ENCODE measurements around the gene OR52E6. TPM values are rescaled to one million over a fixed set of nuclear protein-coding genes. Genes with fewer than 3 reads are reported as not detected.

Gene OR52E6
- not detected in 5 replicates for total RNA-seq (2022; extraction: Qiagen RNA extraction; ENCODE audit: low read depth)

DNA sequence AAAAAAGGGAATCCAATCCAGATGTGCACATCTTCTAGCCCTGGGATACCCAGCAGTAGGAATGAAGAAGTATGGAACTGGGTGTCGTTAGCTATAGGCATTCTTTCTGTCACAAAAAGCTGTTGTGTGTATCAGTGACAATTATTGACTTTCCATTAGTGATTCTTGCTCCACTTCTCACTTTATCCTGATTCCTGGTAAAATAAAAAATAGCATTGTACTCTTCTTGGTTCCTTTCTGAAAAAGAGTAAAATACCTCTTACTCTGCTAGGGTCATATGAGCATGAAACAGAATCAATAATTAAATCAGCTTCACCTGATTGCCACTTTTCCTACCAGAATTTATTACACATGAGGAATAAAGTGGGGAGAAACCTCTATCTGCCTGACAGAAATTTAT lies at the start of gene OR52E6:
OR52E6 (minus strand) TSS at position 101 of the 400 bp plus-strand sequence; CDS start at position 101, 0 bp downstream.

GRCh38 chr11:5880329-5880728 lies 38.6 kb upstream of the OR52E6 start, which contains the start of gene OR52E4:
OR52E4 (plus strand) TSS chr11:5880629; CDS start chr11:5884293, 3,664 bp downstream.

GRCh38 chr11:5857590-5857989 lies 15.9 kb upstream of the OR52E6 start, which contains the start of gene OR52E8:
OR52E8 (minus strand) TSS chr11:5857690; CDS start chr11:5857690, 0 bp downstream.

DNA sequence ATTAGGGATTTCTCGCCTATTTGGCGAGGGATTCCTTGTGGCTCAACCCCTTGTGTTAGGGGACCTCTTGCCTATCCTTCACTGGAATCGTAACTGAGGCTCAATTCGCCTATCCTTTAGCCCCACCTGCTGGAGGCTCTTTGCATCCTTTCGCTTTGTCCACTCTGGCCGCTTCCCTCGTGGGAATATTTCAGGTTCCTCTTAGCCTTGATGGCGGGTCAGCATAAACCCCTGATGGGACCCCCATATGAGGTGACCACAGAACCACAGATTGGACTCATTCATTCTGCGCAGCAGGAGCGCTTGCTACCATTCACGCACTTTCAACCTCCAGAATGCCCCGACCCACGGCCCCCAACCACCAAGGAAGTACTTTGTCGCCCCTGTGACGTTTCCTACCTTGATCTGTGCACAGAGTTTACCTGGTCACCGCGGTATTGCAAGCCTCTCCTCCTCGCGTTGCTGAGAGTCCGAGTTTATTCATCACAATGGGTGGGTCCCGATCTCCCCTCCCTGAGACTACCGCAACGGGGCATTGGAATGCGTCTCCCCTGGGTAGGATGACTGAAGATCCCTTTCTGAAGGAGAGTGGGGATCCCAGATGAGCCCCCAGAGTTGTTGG lies 33.1 kb downstream of the OR52E6 start, which contains the start of gene OR52N2:
OR52N2 (plus strand) TSS at position 425 of the 622 bp plus-strand sequence. CDS start 11,412 bp downstream, outside the sequence.

DNA sequence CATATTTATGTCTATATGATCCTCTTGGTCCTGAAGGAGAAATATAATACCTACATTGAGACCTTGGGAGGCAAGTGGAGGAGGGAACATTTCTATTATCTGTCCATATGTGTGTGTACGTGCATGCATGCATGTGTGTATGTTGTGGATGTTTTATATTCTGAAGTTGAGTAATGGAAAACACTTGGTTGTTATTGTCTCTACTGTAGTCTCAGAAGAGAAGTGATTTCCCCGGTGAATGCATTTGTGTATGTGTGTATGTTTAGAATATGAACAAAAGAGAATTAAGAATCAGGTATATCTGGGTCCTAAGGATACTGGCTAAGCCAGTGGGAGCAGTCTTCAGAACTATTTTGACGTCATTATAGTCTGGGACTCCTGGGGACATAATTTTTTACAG lies 50.5 kb downstream of the OR52E6 start, which contains the start of gene OR52N1:
OR52N1 (minus strand) TSS at position 101 of the 400 bp plus-strand sequence. CDS start 2,449 bp downstream, outside the sequence.

Other genes with a start within 250 kb of the OR52E6 start
- gene TRIM6, start 245.3 kb downstream of the OR52E6 start, total RNA-seq (2022; extraction: Qiagen RNA extraction; ENCODE audit: low read depth) = 9.6 to 15.3 TPM (median 10.6 TPM) in 5 replicates
- gene TRIM34, start 216.9 kb downstream of the OR52E6 start, total RNA-seq (2022; extraction: Qiagen RNA extraction; ENCODE audit: low read depth) = 2.6 to 4.3 TPM (median 3.5 TPM) in 5 replicates
- 9.9 to 13.5 TPM (median 10.7 TPM) in 5 replicates for gene TRIM5, start 156.8 kb downstream of the OR52E6 start, total RNA-seq (2022; extraction: Qiagen RNA extraction; ENCODE audit: low read depth)
- gene TRIM22, start 152.1 kb downstream of the OR52E6 start, total RNA-seq (2022; extraction: Qiagen RNA extraction; ENCODE audit: low read depth) = 0.57 to 1.0 TPM (median 0.81 TPM) in 5 replicates
- not detected in 5 replicates for gene OR56B1, start 105.4 kb downstream of the OR52E6 start, total RNA-seq (2022; extraction: Qiagen RNA extraction; ENCODE audit: low read depth)
- gene OR52N4, start 87.7 kb downstream of the OR52E6 start, total RNA-seq (2022; extraction: Qiagen RNA extraction; ENCODE audit: low read depth) = not detected in 5 replicates
- not detected in 5 replicates for gene OR52N5, start 58.5 kb downstream of the OR52E6 start, total RNA-seq (2022; extraction: Qiagen RNA extraction; ENCODE audit: low read depth)
- not detected in 5 replicates for gene OR52N1, start 50.6 kb downstream of the OR52E6 start, total RNA-seq (2022; extraction: Qiagen RNA extraction; ENCODE audit: low read depth)
- not detected in 5 replicates for gene OR52N2, start 33.0 kb downstream of the OR52E6 start, total RNA-seq (2022; extraction: Qiagen RNA extraction; ENCODE audit: low read depth)
- gene OR52E8, start 15.8 kb upstream of the OR52E6 start, total RNA-seq (2022; extraction: Qiagen RNA extraction; ENCODE audit: low read depth) = not detected in 5 replicates
- not detected in 5 replicates for gene OR52E4, start 38.7 kb upstream of the OR52E6 start, total RNA-seq (2022; extraction: Qiagen RNA extraction; ENCODE audit: low read depth)
- gene OR52E5, start 51.3 kb upstream of the OR52E6 start, total RNA-seq (2022; extraction: Qiagen RNA extraction; ENCODE audit: low read depth) = not detected in 5 replicates
- gene OR56A3, start 100.4 kb upstream of the OR52E6 start, total RNA-seq (2022; extraction: Qiagen RNA extraction; ENCODE audit: low read depth) = not detected in 5 replicates
- gene OR56A5, start 126.6 kb upstream of the OR52E6 start, total RNA-seq (2022; extraction: Qiagen RNA extraction; ENCODE audit: low read depth) = not detected in 5 replicates
- gene OR52L1, start 145.1 kb upstream of the OR52E6 start, total RNA-seq (2022; extraction: Qiagen RNA extraction; ENCODE audit: low read depth) = not detected in 5 replicates
- not detected in 5 replicates for gene OR56A4, start 165.0 kb upstream of the OR52E6 start, total RNA-seq (2022; extraction: Qiagen RNA extraction; ENCODE audit: low read depth)
- not detected in 5 replicates for gene OR56A1, start 188.9 kb upstream of the OR52E6 start, total RNA-seq (2022; extraction: Qiagen RNA extraction; ENCODE audit: low read depth)

All from A549 treated with ZK216348 at 1 μM for 4 hours (cell line).